Measurements from ENCODE around the gene PABPC1L2A.
"Not testable (repeated sequence)": the region's sequence is repeated elsewhere in the genome, so short reads cannot be mapped to it uniquely, and the experiment has no call there.

Gene PABPC1L2A

GRCh38 chrX:73079024-73079562 is at the start of gene PABPC1L2A:
Gene PABPC1L2A, minus strand, starts transcription at chrX:73079512. Its CDS starts 126 bp downstream, at chrX:73079386.
- not testable (repeated sequence) for DNase-seq

DNA sequence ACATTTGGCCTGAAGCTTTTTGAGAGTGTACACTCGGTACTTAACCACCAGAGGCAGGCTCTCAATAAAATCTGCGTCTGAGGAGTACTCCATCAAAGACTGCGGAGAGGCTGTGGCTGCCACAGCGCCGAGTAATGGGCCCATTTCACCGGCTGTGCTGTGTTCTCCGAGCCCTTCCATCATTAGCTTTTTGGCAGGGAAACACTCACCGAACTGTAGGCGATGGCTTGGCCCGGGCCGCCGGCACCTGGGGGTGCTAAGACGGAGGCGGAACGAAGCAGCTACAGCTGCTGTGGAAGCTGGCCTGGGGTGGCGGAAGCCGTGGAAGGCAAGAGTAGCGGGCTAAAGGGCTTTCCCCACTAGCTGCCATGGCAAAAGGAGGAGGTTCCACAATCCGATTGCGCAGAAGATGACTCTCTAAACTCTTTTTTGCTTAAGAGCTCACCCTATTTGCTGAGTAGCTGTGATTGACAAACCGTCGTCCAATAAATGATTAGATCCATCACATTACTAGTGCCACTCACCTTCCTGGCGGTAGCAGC is 48.5 kb upstream of the PABPC1L2A start:
- no peak for DNase-seq

GRCh38 chrX:73126240-73126639 is 46.9 kb upstream of the PABPC1L2A start:
- no peak for DNase-seq

DNA sequence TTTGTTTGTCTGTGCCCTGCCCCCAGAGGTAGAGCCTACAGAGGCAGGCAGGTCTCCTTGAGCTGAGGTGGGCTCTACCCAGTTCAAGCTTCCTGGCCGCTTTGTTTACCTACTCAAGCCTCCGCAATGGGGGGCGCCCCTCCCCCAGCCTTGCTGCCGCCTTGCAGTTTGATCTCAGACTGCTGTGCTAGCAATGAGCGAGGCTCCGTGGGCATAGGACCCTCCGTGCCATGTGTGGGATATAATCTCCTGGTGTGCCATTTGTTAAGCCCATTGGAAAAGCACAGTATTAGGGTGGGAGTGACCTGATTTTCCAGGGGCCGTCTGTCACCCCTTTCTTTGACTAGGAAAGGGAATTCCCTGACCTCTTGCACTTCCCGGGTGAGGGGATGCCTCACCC is 20.2 kb upstream of the PABPC1L2A start:
- DNase-seq = not testable (repeated sequence)

DNA sequence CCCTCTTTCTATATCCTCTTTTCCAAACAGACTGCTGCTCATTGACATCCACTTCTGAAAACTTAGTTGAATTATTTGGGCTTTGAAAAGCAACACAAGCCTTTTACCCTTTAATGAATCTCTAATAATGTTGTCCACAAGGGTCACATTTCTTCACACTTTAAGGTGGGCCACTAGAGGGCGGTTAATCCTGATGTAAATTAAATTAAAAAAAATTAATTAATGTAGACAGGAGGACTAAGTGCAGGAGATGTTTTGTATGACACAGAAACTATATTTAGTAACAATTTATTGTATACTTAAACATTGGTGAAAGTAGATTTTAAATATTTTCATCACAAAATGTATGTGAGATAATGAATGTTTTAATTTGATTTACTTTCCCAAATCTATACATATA is 7.5 kb upstream of the PABPC1L2A start:
- not testable (repeated sequence) for DNase-seq

DNA sequence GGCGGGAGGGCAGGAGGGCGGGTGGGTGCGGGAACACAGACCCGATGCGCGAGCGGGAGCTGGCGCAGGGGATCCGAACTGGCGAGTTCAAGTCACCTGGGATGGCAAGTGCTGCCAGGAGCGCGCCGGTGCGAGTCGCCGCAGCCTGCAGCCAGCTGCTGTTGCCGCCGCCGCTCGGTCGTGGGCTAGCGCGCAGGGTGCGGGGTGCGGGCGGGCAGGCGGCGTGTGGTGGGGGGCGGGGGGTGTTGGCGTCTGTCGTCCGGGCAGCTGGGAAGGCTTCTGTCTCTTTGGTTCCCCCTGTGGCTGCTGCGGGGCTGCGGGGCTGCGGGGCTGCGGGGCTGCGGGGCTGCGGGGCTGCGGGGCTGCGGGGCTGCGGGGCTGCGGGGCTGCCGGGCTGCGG is 572 bp upstream of the PABPC1L2A start:
- not testable (repeated sequence) for DNase-seq

DNA sequence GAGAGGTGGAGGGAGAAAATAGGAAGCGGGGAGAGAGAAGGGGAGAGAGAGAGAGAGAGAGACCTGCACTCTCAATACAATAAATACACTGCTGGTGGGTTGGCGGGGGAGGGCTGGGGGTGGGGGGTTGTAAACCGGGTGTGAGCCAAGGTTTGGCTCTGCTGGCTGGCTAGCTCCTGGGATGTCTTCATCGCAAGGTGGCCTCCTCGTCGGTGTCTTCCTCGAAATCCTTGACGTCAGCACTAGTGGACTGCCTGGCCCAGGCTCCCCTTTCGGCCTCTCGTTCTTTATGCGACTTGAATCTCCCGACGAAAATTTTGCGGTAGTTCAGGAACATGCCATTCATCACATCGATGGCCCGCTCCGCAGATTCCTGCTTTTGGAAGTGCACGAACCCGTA is 715 bp downstream of the PABPC1L2A start:
- not testable (repeated sequence) for DNase-seq

DNA sequence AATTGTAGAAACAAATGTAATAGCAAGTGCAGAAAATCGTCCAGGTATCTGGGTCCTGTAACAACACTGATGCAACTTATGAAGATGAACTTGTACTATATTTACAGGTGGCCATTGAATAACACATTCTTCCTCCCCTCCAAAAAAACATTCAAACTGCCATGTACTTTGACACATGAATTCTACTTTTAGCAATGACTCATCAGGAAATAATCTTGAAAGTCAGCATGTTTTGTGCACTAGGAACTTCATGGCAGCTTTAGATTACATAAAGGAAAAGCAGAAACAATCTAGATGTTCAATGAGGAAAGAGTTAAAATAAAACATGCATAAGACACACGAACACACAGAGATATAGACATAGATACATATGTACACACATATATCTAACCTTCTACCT is 2.5 kb downstream of the PABPC1L2A start:
- DNase-seq = no peak

GRCh38 chrX:73069365-73070035 is 9.8 kb downstream of the PABPC1L2A start:
- DNase-seq = no peak

GRCh38 chrX:73068467-73069364 is 10.6 kb downstream of the PABPC1L2A start:
- no peak for DNase-seq

DNA sequence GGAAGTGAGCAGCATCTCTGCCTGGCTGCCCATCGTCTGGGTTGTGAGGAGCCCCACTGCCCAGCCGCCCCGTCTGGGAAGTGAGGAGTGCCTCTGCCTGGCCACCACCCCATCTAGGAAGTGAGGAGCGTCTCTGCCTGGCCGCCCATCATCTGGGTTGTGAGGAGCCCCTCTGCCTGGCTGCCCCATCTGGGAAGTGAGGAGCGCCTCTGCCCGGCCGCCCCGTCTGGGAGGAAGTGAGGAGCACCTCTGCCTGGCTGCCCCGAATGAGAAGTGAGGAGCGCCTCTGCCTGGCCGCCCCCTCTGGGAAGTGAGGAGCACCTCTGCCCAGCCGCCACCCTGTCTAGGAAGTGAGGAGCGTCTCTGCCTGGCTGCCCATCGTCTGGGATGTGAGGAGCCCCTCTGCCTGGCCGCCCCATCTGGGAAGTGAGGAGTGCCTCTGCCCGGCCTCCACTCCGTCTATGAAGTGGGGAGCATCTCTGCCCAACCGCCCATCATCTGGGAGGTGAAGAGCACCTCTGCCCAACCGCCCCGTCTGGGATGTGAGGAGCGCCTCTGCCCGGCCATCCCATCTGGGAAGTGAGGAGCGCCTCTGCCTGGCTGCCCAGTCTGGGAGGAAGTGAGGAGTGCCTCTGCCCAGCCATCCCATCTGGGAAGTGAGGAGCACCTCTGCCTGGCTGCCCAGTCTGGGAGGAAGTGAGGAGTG is 11.4 kb downstream of the PABPC1L2A start:
- DNase-seq = not testable (repeated sequence)

DNA sequence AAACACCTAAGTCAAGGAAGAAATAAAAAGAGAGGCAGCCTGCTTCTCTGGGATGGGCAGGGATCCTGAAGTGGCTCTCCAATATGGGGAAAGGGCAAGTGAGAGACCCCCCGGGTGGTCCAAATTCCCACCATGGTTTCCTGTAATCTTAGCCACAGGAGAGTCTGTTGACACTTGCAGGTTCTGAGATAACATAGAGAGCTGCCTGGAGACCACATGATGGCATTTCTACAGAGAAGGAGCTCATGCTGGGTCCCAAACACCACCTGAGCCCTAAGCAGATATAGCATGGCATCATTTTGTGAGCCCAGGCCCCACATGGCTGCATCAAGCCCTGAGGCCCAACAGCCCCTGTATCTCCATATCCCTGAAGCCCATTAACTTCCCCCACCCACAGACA is 50.4 kb downstream of the PABPC1L2A start:
- DNase-seq = no peak
